Measurements from ENCODE around the gene TK2.
"Not testable (repeated sequence)": the region's sequence is repeated elsewhere in the genome, so short reads cannot be mapped to it uniquely, and the experiment has no call there.

Gene TK2

DNA sequence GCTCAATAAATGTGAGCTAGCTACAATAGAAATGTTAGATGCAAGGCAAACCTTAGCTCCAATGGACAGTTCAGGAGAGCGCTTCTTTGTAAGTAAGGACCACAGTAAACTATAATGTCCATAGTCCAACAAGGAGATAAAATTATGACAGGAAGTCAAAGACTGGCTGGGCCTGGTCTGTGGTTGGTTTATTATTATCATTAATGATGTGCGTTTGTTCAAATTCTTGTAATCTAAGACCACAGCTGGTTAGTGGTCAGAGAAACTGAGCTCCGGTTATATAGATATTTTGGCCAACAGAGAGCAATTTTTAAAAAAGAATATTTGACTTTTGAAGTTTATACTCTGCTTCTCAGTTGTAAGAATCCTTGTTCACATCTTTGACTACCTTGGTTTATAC, 24.6 kb upstream of the TK2 start:
- TF ChIP-seq Cebpa-rat (IDR thresholded peaks at IDR 0.05): no peak
- H3K9ac ChIP-seq: no peak overlapping the region
- H3K36me3 ChIP-seq: peaks cover 16% of the 10 kb centered on the region; the same call in 1 of the 2 replicates
- H3K9me3 ChIP-seq: no peaks in the 10 kb centered on the region
- peak overlapping the region; percentile 2; the same call in 1 of the 2 replicates for H3K4me2 ChIP-seq
- no peaks in the 10 kb centered on the region for H3K27me3 ChIP-seq
- H3K4me1 ChIP-seq: peaks cover 72% of the 10 kb centered on the region
- no peak overlapping the region for H3K4me3 ChIP-seq
- no peaks in the 10 kb centered on the region for H4K20me1 ChIP-seq
- H3K27ac ChIP-seq: no peak overlapping the region

DNA sequence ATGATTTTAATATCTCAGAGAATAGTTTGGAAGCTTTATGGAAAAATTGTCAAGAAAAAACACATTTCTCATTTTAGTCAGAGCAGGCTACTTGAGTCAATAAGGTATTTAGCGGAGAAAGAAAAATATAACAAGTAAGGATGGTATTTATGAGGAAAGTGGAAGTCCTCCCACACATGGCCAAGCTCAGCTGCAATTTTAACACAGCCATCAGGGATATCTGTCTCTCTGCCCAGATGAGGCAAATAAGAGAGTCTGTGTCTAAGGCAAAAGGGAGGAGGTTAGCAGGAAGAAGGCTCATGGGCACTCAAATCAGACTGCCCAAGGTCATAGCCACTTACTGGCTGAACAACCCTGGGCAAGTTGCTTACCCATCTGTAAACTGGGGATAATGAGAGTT, 24.2 kb upstream of the TK2 start:
- H3K4me1 ChIP-seq: peaks cover 67% of the 10 kb centered on the region
- no peaks in the 10 kb centered on the region for H3K27me3 ChIP-seq
- H3K9ac ChIP-seq: no peak overlapping the region
- no peak for TF ChIP-seq Cebpa-rat (IDR thresholded peaks at IDR 0.05)
- no peaks in the 10 kb centered on the region for H4K20me1 ChIP-seq
- H3K9me3 ChIP-seq: no peaks in the 10 kb centered on the region
- no peak overlapping the region for H3K4me3 ChIP-seq
- H3K27ac ChIP-seq: no peak overlapping the region
- peaks cover 16% of the 10 kb centered on the region; the same call in 1 of the 2 replicates for H3K36me3 ChIP-seq
- peak overlapping the region; percentile 2; the same call in 1 of the 2 replicates for H3K4me2 ChIP-seq

DNA sequence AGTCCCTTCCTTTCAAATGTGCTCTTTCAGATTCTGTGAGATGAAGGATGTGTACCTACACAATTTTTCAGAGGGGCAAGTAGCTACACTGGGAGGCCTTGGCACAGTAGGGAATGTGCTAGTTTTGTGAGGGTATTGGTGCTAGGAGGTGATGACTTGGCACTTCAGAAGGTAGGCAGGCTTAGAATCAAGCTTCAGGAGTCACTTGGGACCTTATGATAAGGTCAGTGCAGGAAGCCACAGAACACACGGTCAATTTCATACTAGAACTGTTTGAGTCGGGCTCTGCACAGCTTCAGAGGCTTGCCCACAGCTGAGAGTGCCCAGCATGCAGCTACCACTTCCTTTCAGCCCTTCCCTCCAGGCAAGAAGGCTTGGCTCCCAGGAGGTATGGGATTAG, 22.4 kb upstream of the TK2 start:
- H3K27me3 ChIP-seq: no peaks in the 10 kb centered on the region
- H3K4me3 ChIP-seq: no peak overlapping the region
- TF ChIP-seq Cebpa-rat (IDR thresholded peaks at IDR 0.05): no peak
- H3K36me3 ChIP-seq: peaks cover 16% of the 10 kb centered on the region; the same call in 1 of the 2 replicates
- peak overlapping the region; percentile 1; the same call in 1 of the 2 replicates for H3K9ac ChIP-seq
- peak overlapping the region; percentile 61 for H3K4me2 ChIP-seq
- H3K27ac ChIP-seq: peak overlapping the region; percentile 14; the same call in 1 of the 2 replicates
- no peaks in the 10 kb centered on the region for H4K20me1 ChIP-seq
- peaks cover 54% of the 10 kb centered on the region for H3K4me1 ChIP-seq
- no peaks in the 10 kb centered on the region for H3K9me3 ChIP-seq

DNA sequence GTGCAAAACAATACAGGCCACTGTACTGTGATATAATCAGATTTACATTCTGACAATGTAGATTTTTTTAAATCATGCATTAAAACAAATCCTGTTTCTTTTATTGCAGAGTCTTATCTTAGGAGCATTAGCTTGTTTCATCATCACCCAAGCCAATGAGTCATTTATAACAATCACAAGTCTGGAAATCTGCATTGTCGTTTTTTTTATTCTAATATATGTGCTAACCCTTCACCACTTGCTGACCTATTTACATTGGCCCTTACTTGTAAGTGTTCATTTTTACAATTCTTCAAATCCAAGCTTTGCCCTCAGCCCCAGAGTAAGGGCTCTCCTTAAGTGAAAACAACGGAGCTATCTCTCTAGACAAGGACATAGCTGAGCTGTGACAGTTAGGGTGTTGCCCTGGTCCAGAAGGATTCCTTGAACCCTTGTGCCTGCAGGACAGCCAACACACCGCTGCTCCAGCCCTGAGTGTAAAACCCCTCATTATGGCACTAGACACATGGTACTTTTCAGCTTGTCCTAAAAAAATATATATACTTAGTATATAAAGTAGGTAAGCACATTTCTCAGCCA, 20.0 kb upstream of the TK2 start:
- Histone ChIP-seq H3K9me3 (peaks cover 11% of the 10 kb centered on the region; the same call in 1 of the 2 replicates), H3K27ac (no peak overlapping the region), H3K9ac (no peak overlapping the region), H3K4me3 (no peak overlapping the region), H3K4me1 (peaks cover 38% of the 10 kb centered on the region), H3K36me3 (peaks cover 40% of the 10 kb centered on the region), H4K20me1 (no peaks in the 10 kb centered on the region; the same call in 1 of the 2 replicates), H3K27me3 (no peaks in the 10 kb centered on the region), H3K4me2 (no peak overlapping the region)
- TF ChIP-seq Cebpa-rat (IDR thresholded peaks at IDR 0.05): no peak

DNA sequence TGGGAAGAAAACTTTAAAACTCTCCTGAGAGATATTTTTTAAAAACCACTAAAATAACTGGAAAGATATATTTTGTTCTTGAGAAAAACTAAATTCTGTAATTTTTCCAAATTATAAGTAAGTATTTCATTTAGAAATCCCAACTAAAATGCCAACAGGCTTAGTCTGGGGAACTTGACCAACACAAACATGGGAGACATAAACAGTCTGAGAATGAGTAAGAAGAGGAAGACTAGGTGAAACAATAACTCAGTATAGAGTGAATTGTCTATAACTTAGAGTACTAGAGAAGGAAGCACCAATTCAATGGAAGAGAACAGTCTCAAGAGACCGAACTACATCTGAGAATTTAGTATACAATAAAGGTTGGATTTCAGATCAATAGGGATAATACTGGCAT, 19.2 kb upstream of the TK2 start:
- Histone ChIP-seq H3K27ac (no peak overlapping the region), H3K9ac (no peak overlapping the region), H3K4me3 (no peak overlapping the region), H3K4me1 (peaks cover 30% of the 10 kb centered on the region), H3K4me2 (no peak overlapping the region), H3K9me3 (peaks cover 11% of the 10 kb centered on the region; the same call in 1 of the 2 replicates), H3K36me3 (peaks cover 48% of the 10 kb centered on the region), H4K20me1 (no peaks in the 10 kb centered on the region; the same call in 1 of the 2 replicates), H3K27me3 (no peaks in the 10 kb centered on the region)
- no peak for TF ChIP-seq Cebpa-rat (IDR thresholded peaks at IDR 0.05)

DNA sequence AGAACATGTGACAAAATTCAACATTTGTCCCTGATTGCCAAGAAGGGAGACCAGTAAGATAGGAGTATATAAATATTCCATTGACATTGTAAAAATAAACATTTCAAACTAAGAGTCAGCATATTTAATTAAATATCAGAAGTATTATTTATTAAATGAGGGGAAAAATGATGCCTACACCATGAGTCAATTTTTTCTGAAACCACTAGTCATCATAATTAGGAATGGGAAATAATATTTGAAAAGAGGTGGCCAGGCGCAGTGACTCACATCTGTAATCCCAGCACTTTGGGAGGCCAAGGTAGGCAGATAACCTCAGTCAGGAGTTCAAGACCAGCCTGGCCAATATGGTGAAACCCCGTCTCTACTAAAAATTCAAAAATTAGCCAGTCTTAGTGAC, 18.4 kb upstream of the TK2 start:
- H3K36me3 ChIP-seq: peaks cover 56% of the 10 kb centered on the region
- no peaks in the 10 kb centered on the region for H3K27me3 ChIP-seq
- H3K27ac ChIP-seq: no peak overlapping the region
- peaks cover 11% of the 10 kb centered on the region; the same call in 1 of the 2 replicates for H3K9me3 ChIP-seq
- H3K9ac ChIP-seq: no peak overlapping the region
- H3K4me1 ChIP-seq: peaks cover 31% of the 10 kb centered on the region
- no peak overlapping the region for H3K4me3 ChIP-seq
- TF ChIP-seq Cebpa-rat (IDR thresholded peaks at IDR 0.05): no peak
- H4K20me1 ChIP-seq: peaks cover 4% of the 10 kb centered on the region; the same call in 1 of the 2 replicates
- H3K4me2 ChIP-seq: no peak overlapping the region

DNA sequence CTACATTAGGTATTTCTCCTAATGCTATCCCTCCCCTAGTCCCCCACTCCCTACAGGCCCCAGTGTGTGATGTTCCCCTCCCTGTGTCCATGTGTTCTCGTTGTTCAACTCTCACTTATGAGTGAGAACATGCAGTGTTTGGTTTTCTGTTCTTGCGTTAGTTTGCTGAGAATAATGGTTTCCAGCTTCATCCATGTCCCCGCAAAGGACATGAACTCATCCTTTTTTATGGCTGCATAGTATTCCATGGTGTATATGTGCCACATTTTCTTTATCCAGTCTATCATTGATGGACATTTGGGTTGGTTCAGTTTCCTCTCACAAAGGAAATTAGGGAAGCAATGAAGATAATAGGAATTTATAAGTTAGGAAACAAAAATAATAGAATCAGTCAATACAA, 17.3 kb upstream of the TK2 start:
- Histone ChIP-seq H3K4me1 (peaks cover 34% of the 10 kb centered on the region), H3K9me3 (peaks cover 11% of the 10 kb centered on the region; the same call in 1 of the 2 replicates), H4K20me1 (peaks cover 14% of the 10 kb centered on the region), H3K36me3 (peaks cover 59% of the 10 kb centered on the region)
- not testable (repeated sequence) for H3K27me3 ChIP-seq, H3K4me3 ChIP-seq, H3K27ac ChIP-seq, H3K9ac ChIP-seq, H3K4me2 ChIP-seq

DNA sequence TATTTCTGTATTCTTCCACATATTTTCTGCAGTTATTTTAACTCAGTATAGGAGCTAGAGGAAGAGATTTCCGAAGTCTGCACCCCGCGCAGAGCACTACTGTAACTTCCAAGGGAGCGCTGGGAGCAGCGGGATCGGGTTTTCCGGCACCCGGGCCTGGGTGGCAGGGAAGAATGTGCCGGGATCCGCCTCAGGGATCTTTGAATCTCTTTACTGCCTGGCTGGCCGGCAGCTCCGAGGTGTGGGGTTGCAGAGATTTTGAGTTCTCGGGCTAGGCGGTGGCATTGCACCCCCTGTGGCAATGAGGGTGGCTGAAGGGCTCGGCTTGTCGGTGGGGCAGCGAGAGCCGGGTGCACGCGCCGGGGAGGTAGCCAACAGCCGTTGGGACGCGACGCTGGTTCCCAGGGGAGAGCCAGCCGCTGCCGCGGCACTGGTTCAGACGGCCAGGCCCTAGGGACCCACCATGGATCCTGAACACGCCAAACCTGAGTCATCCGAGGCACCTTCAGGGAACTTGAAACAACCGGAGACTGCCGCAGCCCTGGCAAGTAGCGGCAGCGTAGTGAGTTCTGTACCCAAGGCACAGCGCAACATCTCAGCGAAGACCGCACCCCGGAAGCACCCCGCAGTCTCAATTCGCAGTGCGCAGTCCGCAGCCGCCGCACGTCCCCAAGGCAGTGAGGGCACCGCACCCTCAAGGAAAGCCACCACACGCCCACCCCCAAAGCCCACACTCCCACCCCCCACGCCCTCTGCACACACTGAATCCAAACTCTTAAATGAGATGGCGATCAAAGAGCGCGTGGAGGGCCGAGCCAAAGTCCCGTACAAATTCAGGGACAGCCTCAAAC, 16.4 kb upstream of the TK2 start, which contains the start of gene CMTM1:
TSS of gene CMTM1 (plus strand) at position 389 of the 851 bp plus-strand sequence. CDS start at position 464, 75 bp downstream.
- TF ChIP-seq Cebpa-rat (IDR thresholded peaks at IDR 0.05): no peak
- Histone ChIP-seq H3K4me2 (no peak within 1 kb of the TSS), H3K9me3 (peaks cover 11% of the 10 kb centered on the region; the same call in 1 of the 2 replicates), H3K36me3 (peaks cover 67% of the 10 kb centered on the region), H3K9ac (no peak within 1 kb of the TSS), H4K20me1 (peaks cover 24% of the 10 kb centered on the region), H3K27ac (no peak within 1 kb of the TSS), H3K27me3 (no peaks in the 10 kb centered on the region), H3K4me3 (no peak within 1 kb of the TSS), H3K4me1 (peaks cover 34% of the 10 kb centered on the region)

DNA sequence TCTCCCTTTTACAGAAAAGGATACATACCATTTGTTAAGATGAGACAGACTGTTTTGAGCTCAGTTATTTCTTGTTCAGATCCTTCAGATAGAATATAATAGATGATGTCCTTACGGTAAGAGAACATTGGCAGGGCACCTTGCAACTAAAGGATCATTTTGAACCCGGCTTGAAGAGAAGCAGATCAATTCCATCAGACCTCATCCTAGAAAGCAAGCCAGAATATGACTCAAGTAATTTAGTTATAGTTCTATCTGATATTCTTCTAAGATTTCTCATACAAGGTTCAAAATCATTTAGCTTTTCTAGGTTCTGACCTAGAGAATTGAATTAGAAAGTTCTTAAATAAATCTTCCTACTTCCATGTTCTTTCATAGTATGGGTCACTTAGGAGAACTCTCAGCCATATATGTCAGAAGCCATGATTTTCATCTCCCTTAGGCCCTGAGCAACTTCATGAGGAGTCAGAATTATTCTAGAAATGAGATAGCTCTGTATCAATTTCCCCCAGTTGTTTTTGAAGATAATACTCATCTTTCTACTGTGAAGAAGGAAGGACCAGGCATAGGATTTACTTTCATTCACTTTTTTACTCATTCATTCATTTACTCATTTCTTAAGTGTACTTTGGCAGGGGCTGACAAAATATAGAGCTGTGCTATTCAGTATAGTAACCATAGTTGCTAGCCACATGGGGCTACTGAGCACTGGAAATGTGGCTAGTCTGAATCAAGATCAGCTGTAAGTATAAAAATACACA, 13.8 kb upstream of the TK2 start:
- no peaks in the 10 kb centered on the region for H3K27me3 ChIP-seq
- peaks cover 39% of the 10 kb centered on the region for H4K20me1 ChIP-seq
- H3K4me3 ChIP-seq: no peak overlapping the region
- peak overlapping the region; percentile 19; the same call in 1 of the 2 replicates for H3K27ac ChIP-seq
- no peak overlapping the region for H3K9ac ChIP-seq
- no peak for TF ChIP-seq Cebpa-rat (IDR thresholded peaks at IDR 0.05)
- peaks cover 53% of the 10 kb centered on the region for H3K4me1 ChIP-seq
- peaks cover 11% of the 10 kb centered on the region; the same call in 1 of the 2 replicates for H3K9me3 ChIP-seq
- no peak overlapping the region for H3K4me2 ChIP-seq
- H3K36me3 ChIP-seq: peaks cover 77% of the 10 kb centered on the region
